GM18508 (cell line): ENCODE results near the gene NDUFAF8.

Experiments
- ATAC-seq: cut with Tn5 transposase; IDR thresholded peaks from one replicate; pipeline ENCODE4 v1.9.1; 2021; ENCODE audit warnings: moderate number of reproducible peaks; ENCODE audit not compliant: insufficient read depth, unreplicated experiment

Gene NDUFAF8

GRCh38 chr17:81238815-81239713 is at the start of gene NDUFAF8, which contains the start of gene TEPSIN:
Gene NDUFAF8, plus strand, starts transcription at chr17:81239318. Its CDS starts 46 bp downstream, at chr17:81239364.
Gene TEPSIN, minus strand, starts transcription at chr17:81239055. Its CDS starts 22 bp downstream, at chr17:81239033.
- ATAC-seq, result peak; percentile 75

- no peak for ATAC-seq
Measured at GRCh38 chr17:81189670-81190530, 49.2 kb upstream of the NDUFAF8 start.

- ATAC-seq, result no peak
Measured at GRCh38 chr17:81190591-81190990, 48.5 kb upstream of the NDUFAF8 start.

GRCh38 chr17:81191116-81191515 is 48.0 kb upstream of the NDUFAF8 start:
- ATAC-seq, result no peak

GRCh38 chr17:81191646-81192045 is 47.5 kb upstream of the NDUFAF8 start:
- no peak for ATAC-seq

GRCh38 chr17:81192386-81193050 is 46.6 kb upstream of the NDUFAF8 start:
- no peak for ATAC-seq

- ATAC-seq, result no peak
Measured at GRCh38 chr17:81193051-81193410, 46.1 kb upstream of the NDUFAF8 start.

- ATAC-seq, result no peak
Measured at GRCh38 chr17:81193470-81194224, 45.5 kb upstream of the NDUFAF8 start.

GRCh38 chr17:81194225-81194760 is 44.8 kb upstream of the NDUFAF8 start:
- no peak for ATAC-seq

GRCh38 chr17:81194941-81195901 is 43.9 kb upstream of the NDUFAF8 start:
- ATAC-seq, result no peak

- ATAC-seq, result no peak
Measured at GRCh38 chr17:81195941-81196495, 43.1 kb upstream of the NDUFAF8 start.

GRCh38 chr17:81196505-81197408 is 42.4 kb upstream of the NDUFAF8 start:
- ATAC-seq, result no peak

GRCh38 chr17:81197409-81197795 is 41.7 kb upstream of the NDUFAF8 start:
- no peak for ATAC-seq

GRCh38 chr17:81197831-81198490 is 41.2 kb upstream of the NDUFAF8 start:
- ATAC-seq, result no peak

- ATAC-seq, result no peak
Measured at GRCh38 chr17:81198826-81199481, 40.2 kb upstream of the NDUFAF8 start.

GRCh38 chr17:81199482-81199830 is 39.7 kb upstream of the NDUFAF8 start:
- no peak for ATAC-seq
